AG10803 (cell line): ENCODE data around the gene EMX1.

Experiments used
- DNase-seq: peaks from one replicate; pipeline ENCODE4 v3.0.0; 2010; ENCODE audit warnings: low read depth
- H3K4me3 ChIP-seq: 2 replicates; pipeline ENCODE4 v1.5.1; 2011; ENCODE audit warnings: mild to moderate bottlenecking, low read length, control low read depth
- TF ChIP-seq, protein P1 (sequence below): conservative IDR thresholded peaks from 2 replicates; pipeline ENCODE4 v1.5.1; 2011; ENCODE audit warnings: mild to moderate bottlenecking, low read length, control low read depth, inconsistent platforms

The EMX1 gene

DNA sequence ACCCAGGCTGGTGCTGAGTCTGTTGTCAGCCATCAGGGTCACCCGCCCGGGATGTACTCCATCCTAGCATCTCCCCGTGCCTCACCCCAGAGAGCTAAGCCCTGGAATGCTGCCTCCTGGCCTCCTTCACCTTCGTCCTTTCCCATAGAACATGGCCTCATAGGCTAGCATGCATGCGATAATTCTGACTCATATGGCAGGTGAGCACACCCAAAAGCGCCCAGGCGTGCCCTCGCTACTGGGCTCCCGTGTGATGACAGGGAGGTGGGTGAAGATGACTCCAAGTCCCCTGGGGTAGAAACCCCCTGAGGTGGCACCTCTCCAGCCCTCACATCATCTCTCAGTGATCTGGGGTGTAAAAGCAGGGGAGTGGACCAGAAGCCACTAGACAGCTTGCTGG is 22.8 kb upstream of the EMX1 start:
- TF ChIP-seq, protein P1, sequence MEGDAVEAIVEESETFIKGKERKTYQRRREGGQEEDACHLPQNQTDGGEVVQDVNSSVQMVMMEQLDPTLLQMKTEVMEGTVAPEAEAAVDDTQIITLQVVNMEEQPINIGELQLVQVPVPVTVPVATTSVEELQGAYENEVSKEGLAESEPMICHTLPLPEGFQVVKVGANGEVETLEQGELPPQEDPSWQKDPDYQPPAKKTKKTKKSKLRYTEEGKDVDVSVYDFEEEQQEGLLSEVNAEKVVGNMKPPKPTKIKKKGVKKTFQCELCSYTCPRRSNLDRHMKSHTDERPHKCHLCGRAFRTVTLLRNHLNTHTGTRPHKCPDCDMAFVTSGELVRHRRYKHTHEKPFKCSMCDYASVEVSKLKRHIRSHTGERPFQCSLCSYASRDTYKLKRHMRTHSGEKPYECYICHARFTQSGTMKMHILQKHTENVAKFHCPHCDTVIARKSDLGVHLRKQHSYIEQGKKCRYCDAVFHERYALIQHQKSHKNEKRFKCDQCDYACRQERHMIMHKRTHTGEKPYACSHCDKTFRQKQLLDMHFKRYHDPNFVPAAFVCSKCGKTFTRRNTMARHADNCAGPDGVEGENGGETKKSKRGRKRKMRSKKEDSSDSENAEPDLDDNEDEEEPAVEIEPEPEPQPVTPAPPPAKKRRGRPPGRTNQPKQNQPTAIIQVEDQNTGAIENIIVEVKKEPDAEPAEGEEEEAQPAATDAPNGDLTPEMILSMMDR: no peak
- DNase-seq: no peak
- H3K4me3 ChIP-seq: no peak overlapping the region

DNA sequence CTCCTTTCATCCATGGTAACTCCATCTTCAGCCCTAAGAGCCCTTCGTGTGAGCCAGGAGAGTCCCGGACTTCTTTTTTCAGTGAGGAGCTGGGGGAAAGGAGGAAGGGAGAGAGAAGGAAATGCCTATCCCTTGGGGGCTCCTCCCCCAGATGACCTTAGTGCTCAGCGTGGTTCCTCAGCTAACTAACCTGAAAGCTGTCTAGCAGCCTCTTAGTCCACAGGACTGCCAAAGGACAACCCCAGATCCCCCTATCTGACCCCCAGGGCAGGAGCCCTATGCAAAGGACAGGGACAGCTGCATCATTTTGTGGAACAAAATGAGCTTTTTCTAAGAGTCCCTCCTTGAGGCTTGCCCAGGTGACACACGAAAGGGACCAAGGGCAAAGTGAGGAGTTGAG is 22.2 kb upstream of the EMX1 start:
- TF ChIP-seq, protein P1: no peak
- DNase-seq: no peak
- H3K4me3 ChIP-seq: no peak overlapping the region

- TF ChIP-seq, protein P1: peak; percentile 11
- DNase-seq: peak; percentile 68
- no peak overlapping the region for H3K4me3 ChIP-seq
These were observed 21.5 kb upstream of the EMX1 start for GRCh38 chr2:72895759-72896281.

DNA sequence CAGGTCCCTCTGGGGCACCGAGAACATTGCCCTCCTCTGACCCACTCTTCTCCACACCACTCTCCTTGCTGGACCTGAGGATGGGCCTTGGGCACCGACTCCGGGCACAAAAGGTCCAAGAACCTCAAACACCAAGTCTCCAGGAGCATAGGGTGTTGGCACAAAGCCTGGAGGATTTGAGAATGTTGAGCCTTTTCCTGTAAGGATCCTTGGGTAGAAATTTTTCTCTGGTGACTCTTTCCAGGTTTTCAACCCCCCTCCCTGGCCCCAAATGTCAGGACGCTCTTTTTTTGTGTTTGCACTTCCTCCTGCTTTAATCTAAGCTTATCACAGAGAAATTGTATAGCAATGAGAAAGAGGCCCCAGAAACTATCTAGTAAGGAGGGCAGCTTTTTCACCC is 20.9 kb upstream of the EMX1 start:
- no peak for DNase-seq
- H3K4me3 ChIP-seq: no peak overlapping the region
- TF ChIP-seq, protein P1: no peak

- H3K4me3 ChIP-seq: no peak overlapping the region
- TF ChIP-seq, protein P1: no peak
- DNase-seq: no peak
These were observed 19.3 kb upstream of the EMX1 start for GRCh38 chr2:72897785-72898584.

- TF ChIP-seq, protein P1: no peak
- no peak overlapping the region for H3K4me3 ChIP-seq
- DNase-seq: no peak
These were observed 18.8 kb upstream of the EMX1 start for GRCh38 chr2:72898585-72898906.

- no peak for DNase-seq
- TF ChIP-seq, protein P1: no peak
- no peak overlapping the region for H3K4me3 ChIP-seq
These were observed 17.0 kb upstream of the EMX1 start for GRCh38 chr2:72900191-72900825.
